Measurements from ENCODE around the gene TLK1.

- TF ChIP-seq, protein P1, sequence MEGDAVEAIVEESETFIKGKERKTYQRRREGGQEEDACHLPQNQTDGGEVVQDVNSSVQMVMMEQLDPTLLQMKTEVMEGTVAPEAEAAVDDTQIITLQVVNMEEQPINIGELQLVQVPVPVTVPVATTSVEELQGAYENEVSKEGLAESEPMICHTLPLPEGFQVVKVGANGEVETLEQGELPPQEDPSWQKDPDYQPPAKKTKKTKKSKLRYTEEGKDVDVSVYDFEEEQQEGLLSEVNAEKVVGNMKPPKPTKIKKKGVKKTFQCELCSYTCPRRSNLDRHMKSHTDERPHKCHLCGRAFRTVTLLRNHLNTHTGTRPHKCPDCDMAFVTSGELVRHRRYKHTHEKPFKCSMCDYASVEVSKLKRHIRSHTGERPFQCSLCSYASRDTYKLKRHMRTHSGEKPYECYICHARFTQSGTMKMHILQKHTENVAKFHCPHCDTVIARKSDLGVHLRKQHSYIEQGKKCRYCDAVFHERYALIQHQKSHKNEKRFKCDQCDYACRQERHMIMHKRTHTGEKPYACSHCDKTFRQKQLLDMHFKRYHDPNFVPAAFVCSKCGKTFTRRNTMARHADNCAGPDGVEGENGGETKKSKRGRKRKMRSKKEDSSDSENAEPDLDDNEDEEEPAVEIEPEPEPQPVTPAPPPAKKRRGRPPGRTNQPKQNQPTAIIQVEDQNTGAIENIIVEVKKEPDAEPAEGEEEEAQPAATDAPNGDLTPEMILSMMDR (IDR thresholded peaks at IDR 0.05): no peak
- TF ChIP-seq POLR2A (IDR thresholded peaks at IDR 0.05) (no peak), EP300 (IDR thresholded peaks at IDR 0.05) (no peak)
Observed at GRCh38 chr2:171206422-171207115, 45.9 kb upstream of the TLK1 start.
